ENCODE data around the gene INPP5A. TPM values are rescaled to one million over a fixed set of nuclear protein-coding genes. Genes with fewer than 3 reads are reported as not detected.

Gene INPP5A
- total RNA-seq, 1 donor from 2014 or later: 29.5 TPM

DNA sequence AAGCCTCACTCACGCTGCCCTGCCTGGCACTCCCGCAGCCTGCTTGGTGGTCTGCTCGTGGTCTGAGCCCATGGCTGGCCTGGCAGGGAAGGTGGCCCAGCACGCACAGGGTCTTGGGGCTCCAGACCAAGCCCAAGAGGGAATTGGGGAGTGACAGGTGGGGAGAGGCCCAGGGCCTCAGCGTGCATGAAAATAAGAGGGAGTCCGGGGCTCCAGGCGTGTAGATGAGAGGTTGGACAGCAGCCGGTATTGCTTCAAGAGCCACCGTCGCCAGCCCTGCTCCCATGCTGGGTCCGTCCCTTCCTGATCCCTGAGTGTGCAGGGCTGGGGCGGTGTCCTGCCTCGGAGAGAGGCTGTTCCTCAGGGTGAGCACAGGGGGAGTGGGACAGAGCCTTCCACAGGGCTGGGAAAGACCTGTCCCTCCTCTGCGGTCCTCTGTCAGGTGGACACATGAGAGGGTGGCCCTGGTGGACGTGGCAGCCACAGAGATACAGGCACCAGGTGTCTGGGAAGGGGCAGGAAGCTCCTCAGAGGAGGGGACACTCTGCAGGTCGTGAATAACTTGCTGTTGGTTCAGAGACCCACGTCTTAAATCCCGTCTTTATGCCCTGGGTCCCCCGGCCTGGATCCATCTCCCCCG lies 113.1 kb downstream of the INPP5A start:
- DNase-seq (ENCODE audit: low read depth) (no peak), FAIRE-seq (no peak)
- Histone ChIP-seq H3K4me3 (ENCODE audit: low read depth, low read length) (no peak overlapping the region), H3K27me3 (ENCODE audit: control insufficient read depth, insufficient read depth, low read length) (no peaks in the 10 kb centered on the region), H3K36me3 (ENCODE audit: control insufficient read depth, insufficient read depth, low read length) (no peaks in the 10 kb centered on the region)
- TF ChIP-seq CTCF (IDR thresholded peaks at IDR 0.05; ENCODE audit: insufficient read depth, low read length, severe bottlenecking): no peak

DNA sequence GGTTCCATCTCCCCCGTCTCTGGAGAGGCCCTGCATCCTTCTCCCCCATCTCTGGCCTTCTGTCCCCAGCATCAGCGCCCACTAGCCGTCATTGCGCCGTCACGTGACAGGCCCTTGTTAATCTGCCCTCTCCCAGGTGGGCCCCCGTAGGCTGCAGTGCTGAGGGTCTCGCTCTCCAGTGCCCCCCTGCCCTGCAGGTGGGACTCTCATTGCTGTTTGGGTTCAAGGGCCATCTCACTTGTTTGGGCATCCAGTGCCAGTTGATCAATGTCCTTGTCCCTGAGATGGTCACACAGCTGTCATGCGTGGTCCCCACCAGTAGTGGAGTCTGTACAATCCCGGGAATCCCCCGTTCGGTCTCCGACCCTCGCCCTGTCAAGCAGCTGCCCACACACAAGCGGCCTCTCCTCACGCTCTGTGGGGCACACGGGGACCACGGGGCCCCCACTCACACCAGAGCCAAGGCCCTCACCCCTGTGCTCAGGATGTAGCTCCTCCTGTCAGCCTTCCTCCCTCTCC lies 114.0 kb downstream of the INPP5A start:
- no peak overlapping the region for H3K4me3 ChIP-seq (ENCODE audit: low read depth, low read length)
- H3K36me3 ChIP-seq (ENCODE audit: control insufficient read depth, insufficient read depth, low read length): no peaks in the 10 kb centered on the region
- FAIRE-seq: no peak
- TF ChIP-seq CTCF (IDR thresholded peaks at IDR 0.05; ENCODE audit: insufficient read depth, low read length, severe bottlenecking): no peak
- no peak for DNase-seq (ENCODE audit: low read depth)
- H3K27me3 ChIP-seq (ENCODE audit: control insufficient read depth, insufficient read depth, low read length): no peaks in the 10 kb centered on the region

DNA sequence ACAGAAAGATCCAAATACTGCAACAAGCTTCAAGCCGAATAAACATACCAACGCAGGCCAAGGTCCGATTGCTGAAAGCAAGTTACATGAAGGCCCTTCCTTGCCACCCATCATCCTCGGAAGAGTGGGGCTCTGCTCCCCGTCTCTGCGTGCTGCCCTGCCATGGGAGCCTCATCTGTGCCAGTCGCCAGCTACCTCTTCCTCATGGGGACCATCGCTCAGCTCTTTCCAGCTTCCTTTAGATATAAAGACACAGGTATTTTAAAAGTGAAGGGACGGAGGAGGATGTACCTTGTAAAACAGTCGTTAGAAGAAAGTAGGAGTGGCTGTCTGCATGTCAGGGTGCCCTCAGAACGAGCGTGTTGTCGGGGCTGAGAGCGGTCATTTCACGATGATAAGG lies 114.9 kb downstream of the INPP5A start:
- no peak overlapping the region for H3K4me3 ChIP-seq (ENCODE audit: low read depth, low read length)
- FAIRE-seq: no peak
- H3K36me3 ChIP-seq (ENCODE audit: control insufficient read depth, insufficient read depth, low read length): no peaks in the 10 kb centered on the region
- TF ChIP-seq CTCF (IDR thresholded peaks at IDR 0.05; ENCODE audit: insufficient read depth, low read length, severe bottlenecking): no peak
- no peak for DNase-seq (ENCODE audit: low read depth)
- H3K27me3 ChIP-seq (ENCODE audit: control insufficient read depth, insufficient read depth, low read length): no peaks in the 10 kb centered on the region

- H3K27me3 ChIP-seq (ENCODE audit: control insufficient read depth, insufficient read depth, low read length): no peaks in the 10 kb centered on the region
- H3K4me3 ChIP-seq (ENCODE audit: low read depth, low read length): no peak overlapping the region
- no peak for FAIRE-seq
- no peak for TF ChIP-seq CTCF (IDR thresholded peaks at IDR 0.05; ENCODE audit: insufficient read depth, low read length, severe bottlenecking)
- no peak for DNase-seq (ENCODE audit: low read depth)
- no peaks in the 10 kb centered on the region for H3K36me3 ChIP-seq (ENCODE audit: control insufficient read depth, insufficient read depth, low read length)
Observed at GRCh38 chr10:132652936-132653590, 115.5 kb downstream of the INPP5A start.

- TF ChIP-seq CTCF (IDR thresholded peaks at IDR 0.05; ENCODE audit: insufficient read depth, low read length, severe bottlenecking): no peak
- Histone ChIP-seq H3K4me3 (ENCODE audit: low read depth, low read length) (no peak overlapping the region), H3K27me3 (ENCODE audit: control insufficient read depth, insufficient read depth, low read length) (no peaks in the 10 kb centered on the region), H3K36me3 (ENCODE audit: control insufficient read depth, insufficient read depth, low read length) (no peaks in the 10 kb centered on the region)
- DNase-seq (ENCODE audit: low read depth) (no peak), FAIRE-seq (no peak)
Observed at GRCh38 chr10:132653721-132654120, 116.1 kb downstream of the INPP5A start.

All from bronchial epithelial cell (primary cell).